HL-60/S4 treated with phorbol 12-myristate 13-acetate at 8.2 ng/mL for 4 days and 3 days (cell line): Measurements from ENCODE around the gene N4BP3.

ENCODE experiments used
- in situ Hi-C: fragments of 300-500 bp; cut with MboI; formaldehyde crosslinking; loops from 2 replicates; pipeline ENCODE4 v1.15.0; 2022; ENCODE audit warnings: low sequenced_read_pairs

Gene N4BP3

GRCh38 chr5:178094345-178094744 is 19.0 kb upstream of the N4BP3 start:
- in situ Hi-C loops, result no loop called here

- in situ Hi-C loops, result no loop called here
Measured at GRCh38 chr5:178098685-178099084, 14.6 kb upstream of the N4BP3 start.

GRCh38 chr5:178103612-178104011 is 9.7 kb upstream of the N4BP3 start:
- in situ Hi-C loops, result no loop called here

GRCh38 chr5:178104492-178104891 is 8.8 kb upstream of the N4BP3 start:
- in situ Hi-C loops, result no loop called here

- in situ Hi-C loops, result no loop called here
Measured at GRCh38 chr5:178106086-178106485, 7.2 kb upstream of the N4BP3 start.

GRCh38 chr5:178106556-178107239 is 6.6 kb upstream of the N4BP3 start:
- in situ Hi-C loops, result no loop called here

GRCh38 chr5:178107756-178108310 is 5.5 kb upstream of the N4BP3 start:
- in situ Hi-C loops, result no loop called here

GRCh38 chr5:178108446-178108845 is 4.9 kb upstream of the N4BP3 start:
- in situ Hi-C loops, result no loop called here

- in situ Hi-C loops, result no loop called here
Measured at GRCh38 chr5:178108966-178109365, 4.4 kb upstream of the N4BP3 start.

- in situ Hi-C loops, result no loop called here
Measured at GRCh38 chr5:178110511-178110910, 2.8 kb upstream of the N4BP3 start.

- in situ Hi-C loops, result no loop called here
Measured at GRCh38 chr5:178111925-178112324, 1.4 kb upstream of the N4BP3 start.

GRCh38 chr5:178112545-178112944 is 787 bp upstream of the N4BP3 start:
- in situ Hi-C loops, result no loop called here

GRCh38 chr5:178113841-178114324 is 551 bp downstream of the N4BP3 start:
- in situ Hi-C loops, result no loop called here

GRCh38 chr5:178114325-178115135 is 1.2 kb downstream of the N4BP3 start:
- in situ Hi-C loops, result no loop called here

- in situ Hi-C loops, result no loop called here
Measured at GRCh38 chr5:178115136-178115813, 1.9 kb downstream of the N4BP3 start.

- in situ Hi-C loops, result no loop called here
Measured at GRCh38 chr5:178115814-178116142, 2.4 kb downstream of the N4BP3 start.

- in situ Hi-C loops, result no loop called here
Measured at GRCh38 chr5:178116143-178116885, 3.0 kb downstream of the N4BP3 start.

GRCh38 chr5:178117923-178118701 is 4.8 kb downstream of the N4BP3 start:
- in situ Hi-C loops, result no loop called here

- in situ Hi-C loops, result no loop called here
Measured at GRCh38 chr5:178119915-178120606, 6.7 kb downstream of the N4BP3 start.
